ENCODE data around the gene ZSWIM1.
A peak's percentile ranks its signal among the peaks of the same experiment; 100 is the strongest.

ZSWIM1 gene

DNA sequence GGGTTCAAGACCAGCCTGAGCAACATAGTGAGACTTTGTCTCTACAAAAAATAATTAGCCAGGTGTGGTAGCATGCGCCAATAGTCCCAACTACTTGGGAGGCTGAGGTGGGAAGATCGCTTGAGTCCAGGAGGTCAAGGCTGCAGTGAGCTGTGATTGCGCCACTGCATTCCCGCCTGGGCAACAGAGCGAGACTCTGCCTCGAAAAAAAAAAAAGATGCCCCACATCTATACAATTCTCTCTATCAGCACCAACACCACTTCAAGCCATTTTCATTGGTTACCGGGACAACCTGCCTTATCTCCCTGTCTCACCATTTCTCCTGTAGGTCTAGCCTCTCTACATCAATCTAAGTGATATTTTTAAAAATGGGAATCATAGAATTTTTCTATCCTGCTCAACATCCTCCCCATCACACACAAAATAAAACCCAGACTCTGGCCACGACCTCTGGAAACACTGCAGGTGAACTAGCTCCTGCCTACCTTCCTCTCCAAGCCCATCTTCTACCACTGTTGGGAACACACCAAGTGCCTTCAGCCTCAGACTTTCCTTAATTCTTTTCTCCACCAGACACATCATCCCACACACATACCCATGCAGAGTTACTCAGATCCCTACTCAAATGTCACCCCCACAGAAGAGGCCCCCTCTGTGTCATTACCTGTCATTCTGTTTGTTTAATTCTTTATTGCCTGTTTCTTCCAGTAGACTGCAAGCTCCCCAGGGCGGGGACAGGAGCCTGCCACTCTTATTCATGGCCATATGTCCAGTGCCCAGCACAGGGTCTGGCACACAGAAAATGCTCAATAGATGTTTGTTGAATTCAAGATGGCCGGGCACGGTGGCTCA is 40.5 kb downstream of the ZSWIM1 start:
- intact Hi-C loops (cut with DNase I): no loop called here
- DNase-seq: peak in 1 of 10 donors; percentile 0

- DNase-seq: no peak
- intact Hi-C loops (cut with DNase I): no loop called here
These were observed 43.6 kb downstream of the ZSWIM1 start for GRCh38 chr20:45924391-45925261.

DNA sequence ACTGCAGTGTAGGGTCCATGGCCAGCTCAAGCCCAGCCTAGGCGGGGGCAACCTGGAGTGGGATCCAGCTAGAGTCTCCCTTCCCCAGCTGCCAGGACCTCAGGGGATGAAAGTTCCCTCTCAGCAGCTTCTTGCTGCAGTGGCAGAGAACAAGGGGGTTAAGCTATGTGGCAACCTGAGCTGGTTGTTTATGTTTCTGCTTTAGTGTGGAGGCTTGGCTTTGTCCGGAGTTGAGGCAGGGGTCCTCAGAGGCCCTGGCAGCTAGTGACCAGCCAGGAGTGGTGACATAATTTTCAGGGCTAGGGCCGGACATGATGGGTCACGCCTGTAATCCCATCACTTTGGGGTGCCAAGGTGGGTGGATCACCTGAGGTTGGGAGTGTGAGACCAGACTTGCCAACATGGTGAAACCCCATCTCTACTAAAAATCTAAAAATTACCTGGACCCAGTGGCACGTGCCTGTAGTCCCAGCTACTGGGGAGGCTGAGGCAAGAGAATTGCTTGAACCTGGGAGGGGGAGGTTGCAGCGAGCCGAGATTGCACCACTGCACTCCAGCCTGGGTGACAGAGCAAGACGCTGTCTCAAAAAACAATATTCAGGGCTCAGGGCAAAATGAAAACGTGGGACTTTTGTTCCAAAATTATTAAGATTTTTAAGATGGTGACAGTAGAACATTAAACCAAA is 44.9 kb downstream of the ZSWIM1 start:
- DNase-seq: no peak
- intact Hi-C loops (cut with DNase I): no loop called here

GRCh38 chr20:45926731-45927070 is 45.7 kb downstream of the ZSWIM1 start:
- DNase-seq: no peak
- intact Hi-C loops (cut with DNase I): no loop called here

DNA sequence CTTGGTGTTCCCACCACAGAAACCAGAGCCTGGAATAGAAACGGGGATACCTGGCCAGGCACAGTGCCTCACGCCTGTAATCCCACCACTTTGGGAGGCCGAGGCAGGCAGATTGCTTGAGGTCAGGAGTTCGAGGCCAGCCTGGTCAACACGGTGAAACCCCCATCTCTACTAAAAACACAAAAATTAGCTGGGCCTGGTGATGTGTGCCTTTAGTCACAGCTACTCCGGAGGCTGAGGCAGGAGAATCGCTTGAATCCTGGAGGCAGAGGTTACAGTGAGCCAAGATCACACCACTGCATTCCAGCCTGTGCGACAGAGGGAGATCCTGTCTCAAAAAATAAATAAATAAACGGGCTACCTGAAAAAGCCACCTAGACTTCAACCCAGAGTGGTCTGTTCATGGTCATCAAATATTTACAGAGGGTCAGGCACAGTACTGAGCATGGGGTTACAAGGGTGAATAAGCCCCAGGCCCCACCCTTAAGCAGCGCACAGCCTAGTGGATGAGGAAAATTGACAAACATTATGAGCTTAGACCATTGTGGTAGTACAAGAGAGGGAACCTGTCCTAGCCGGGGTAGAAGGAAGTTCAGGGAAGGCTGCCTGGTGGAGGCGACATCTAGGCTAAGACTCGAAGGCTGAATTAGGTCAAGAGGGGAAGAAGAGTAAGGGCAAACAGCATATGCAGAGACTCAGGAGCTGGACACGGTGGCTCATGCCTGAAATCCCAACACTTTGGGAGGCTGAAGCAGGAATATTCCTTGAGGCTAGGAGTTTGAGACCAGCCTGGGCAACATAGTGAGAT is 46.2 kb downstream of the ZSWIM1 start:
- intact Hi-C loops (cut with DNase I): no loop called here
- DNase-seq: no peak

GRCh38 chr20:45931680-45932079 is 50.7 kb downstream of the ZSWIM1 start:
- intact Hi-C loops (cut with DNase I): loop anchor here (5.0 to 10.0 kb wide), 2 partner anchors 39 to 137 kb away; partner anchors contain the start of genes CTSA, DNTTIP1, NEURL2 and WFDC3
- DNase-seq: peak in 2 of 10 donors; percentile 48 to 65

DNA sequence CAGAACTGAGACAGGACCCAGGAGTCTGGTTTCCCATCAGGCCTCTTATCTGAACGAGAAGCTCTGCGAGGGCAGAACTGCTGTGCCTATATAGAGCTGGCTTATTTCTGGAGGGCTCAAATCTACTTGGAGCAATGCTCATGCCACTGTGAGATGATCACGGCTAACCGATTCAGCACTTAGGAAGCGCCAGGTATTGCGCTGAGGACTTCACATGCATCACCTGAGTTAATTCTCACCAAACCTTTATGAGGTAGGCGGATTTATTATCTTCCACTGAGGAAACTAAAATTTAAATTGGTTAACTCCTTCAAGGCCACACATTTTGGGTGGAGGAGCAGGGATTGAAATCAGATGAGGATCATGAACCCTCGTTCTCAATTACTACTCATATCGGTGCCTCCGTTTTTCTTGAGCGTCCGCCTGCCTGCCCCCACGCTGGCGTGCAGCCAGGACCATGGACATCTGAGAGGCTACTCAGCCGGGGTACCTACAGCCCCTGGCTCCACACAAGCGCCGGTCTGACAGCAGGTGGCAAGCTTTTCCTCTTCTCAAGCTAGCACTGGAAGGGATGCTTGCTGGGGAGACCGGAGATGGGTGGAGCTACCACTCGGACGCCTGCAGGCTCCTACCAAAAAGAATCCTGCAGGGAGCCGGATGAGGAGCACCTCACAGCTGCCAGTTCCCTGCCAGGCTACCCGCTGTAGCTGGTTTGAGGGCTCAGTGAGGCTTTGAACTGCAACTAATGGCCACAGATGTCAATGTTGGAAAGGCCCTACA is 52.4 kb downstream of the ZSWIM1 start:
- intact Hi-C loops (cut with DNase I): loop anchor here (2.0 to 10.0 kb wide), 3 partner anchors 39 to 139 kb away; partner anchors contain the start of genes CTSA, DNTTIP1, NEURL2 and WFDC3
- DNase-seq: peak; percentile 49 to 97 (median 75)

DNA sequence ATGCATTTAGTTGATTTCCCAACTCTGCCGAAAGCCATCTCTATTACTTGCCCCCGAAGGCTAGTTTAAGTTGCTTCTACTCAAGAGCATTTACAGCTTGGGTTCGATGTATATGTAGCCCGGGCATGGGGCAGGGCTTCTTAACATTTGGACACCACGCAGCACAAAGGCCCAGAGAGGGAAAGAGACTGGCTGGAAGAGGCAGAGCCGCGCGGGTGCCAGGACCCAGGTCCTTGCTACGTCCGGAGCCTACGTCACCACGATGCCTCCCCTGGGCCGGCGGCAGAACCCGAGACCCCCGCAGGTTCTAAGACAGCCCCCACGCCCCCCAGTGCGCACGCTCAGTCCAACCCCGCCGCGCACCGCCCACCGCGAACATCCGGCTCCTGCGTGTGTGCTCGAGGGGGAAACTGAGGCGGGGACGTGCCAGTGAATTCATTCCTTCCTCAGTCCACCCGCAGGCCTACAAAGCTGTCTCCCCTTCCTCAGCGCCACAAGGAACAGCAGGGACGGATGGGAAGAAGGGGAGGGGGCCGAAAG is 53.1 kb downstream of the ZSWIM1 start:
- DNase-seq: peak in 9 of 10 donors; percentile 66 to 95 (median 79)
- intact Hi-C loops (cut with DNase I): loop anchor here (2.0 to 10.0 kb wide), 3 partner anchors 39 to 139 kb away; partner anchors contain the start of genes CTSA, DNTTIP1, NEURL2 and WFDC3
